ENCODE data around the gene BAZ2A.

BAZ2A gene

DNA sequence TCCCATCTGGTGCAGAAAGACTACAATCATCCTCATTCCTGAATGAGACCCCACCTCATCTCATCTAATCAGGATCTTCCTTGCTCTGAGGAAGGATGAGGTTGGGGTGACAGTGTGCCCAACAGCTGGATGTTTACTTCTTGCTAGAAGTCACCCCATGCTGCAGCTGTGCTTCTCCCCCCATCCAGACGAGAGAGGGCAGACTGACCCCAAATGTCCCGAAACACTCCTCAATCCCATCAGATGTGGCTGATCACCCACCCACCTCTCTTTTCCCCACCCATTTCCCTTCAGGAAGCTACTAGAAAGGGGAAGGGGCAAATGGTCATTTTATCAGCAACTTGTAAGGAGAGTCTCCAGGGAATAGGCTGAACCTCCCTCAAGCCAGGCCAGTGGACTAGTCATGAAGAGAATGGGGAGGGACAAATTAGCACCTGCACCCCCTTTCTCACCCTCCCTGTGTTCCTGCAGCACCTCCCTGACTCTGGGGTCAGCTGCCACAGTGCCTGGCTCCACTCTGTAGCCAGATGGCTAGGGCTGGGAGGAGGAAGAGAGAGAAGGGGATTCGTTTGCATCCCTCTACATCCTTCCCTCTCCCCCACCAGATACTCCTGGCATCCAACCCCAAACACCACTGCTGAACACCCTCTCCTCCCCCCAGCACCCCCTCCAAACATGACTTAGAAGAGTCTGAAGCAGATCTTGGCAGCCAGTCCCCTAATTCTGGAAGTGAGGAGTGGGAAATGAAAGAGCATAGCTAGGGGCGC lies 2.8 kb upstream of the BAZ2A start:
- peaks cover 13 to 75% (median 38%) of the 10 kb centered on the region in 11 experiments; a peak in 20 of 22 replicates for H4K20me1 ChIP-seq
- peak overlapping the region; percentile 25 to 95 (median 86); a peak in 19 of 20 replicates for H3K4me3 ChIP-seq
- H3K27me3 ChIP-seq: no peaks in the 10 kb centered on the region
- peaks cover 56 to 80% (median 70%) of the 10 kb centered on the region in 10 experiments for H3K4me1 ChIP-seq
- H3K9ac ChIP-seq: peak overlapping the region; percentile 79 to 90 (median 85); a peak in 21 of 22 replicates
- H3K4me2 ChIP-seq: peak overlapping the region; percentile 94 to 100 (median 98)
- peak overlapping the region; percentile 42 to 93 (median 82); a peak in 19 of 22 replicates for H3K27ac ChIP-seq
- H3K9me3 ChIP-seq (replicated peaks in 1 of 11): no peaks in the 10 kb centered on the region
- H3K36me3 ChIP-seq: peaks cover 6 to 9% (median 8%) of the 10 kb centered on the region in 11 experiments
- TF ChIP-seq Cebpa-rat (IDR thresholded peaks at IDR 0.05): no peak

- peak overlapping the region; percentile 79 to 90 (median 85); a peak in 21 of 22 replicates for H3K9ac ChIP-seq
- H3K4me3 ChIP-seq: peak overlapping the region; percentile 25 to 95 (median 86); a peak in 19 of 20 replicates
- peaks cover 56 to 80% (median 71%) of the 10 kb centered on the region in 10 experiments for H3K4me1 ChIP-seq
- H3K27ac ChIP-seq: peak overlapping the region; percentile 42 to 93 (median 82); a peak in 19 of 22 replicates
- peak overlapping the region; percentile 94 to 100 (median 98) for H3K4me2 ChIP-seq
- H4K20me1 ChIP-seq: peaks cover 17 to 76% (median 38%) of the 10 kb centered on the region in 11 experiments; a peak in 20 of 22 replicates
- H3K9me3 ChIP-seq (replicated peaks in 1 of 11): no peaks in the 10 kb centered on the region
- H3K27me3 ChIP-seq: no peaks in the 10 kb centered on the region
- TF ChIP-seq Cebpa-rat (IDR thresholded peaks at IDR 0.05): no peak
- peaks cover 2 to 10% (median 9%) of the 10 kb centered on the region in 11 experiments; a peak in 19 of 22 replicates for H3K36me3 ChIP-seq
These were observed 1.9 kb upstream of the BAZ2A start for GRCh38 chr12:56631790-56632700.

- peak overlapping the region; percentile 86 to 99 (median 89) for H3K4me2 ChIP-seq
- peak overlapping the region; percentile 97 to 100 (median 98) for H3K9ac ChIP-seq
- H3K4me3 ChIP-seq: peak overlapping the region; percentile 91 to 100 (median 99)
- H3K4me1 ChIP-seq: peaks cover 65 to 73% (median 70%) of the 10 kb centered on the region in 10 experiments
- no peaks in the 10 kb centered on the region for H3K9me3 ChIP-seq (replicated peaks in 1 of 11)
- H3K27me3 ChIP-seq: no peaks in the 10 kb centered on the region
- H3K27ac ChIP-seq: peak overlapping the region; percentile 93 to 100 (median 99)
- no peak for TF ChIP-seq Cebpa-rat (IDR thresholded peaks at IDR 0.05)
- peaks cover 36 to 91% (median 57%) of the 10 kb centered on the region in 11 experiments; a peak in 19 of 22 replicates for H4K20me1 ChIP-seq
- H3K36me3 ChIP-seq: peaks cover 21 to 34% (median 23%) of the 10 kb centered on the region in 11 experiments; a peak in 20 of 22 replicates
These were observed 507 bp downstream of the BAZ2A start for GRCh38 chr12:56629459-56630179.

DNA sequence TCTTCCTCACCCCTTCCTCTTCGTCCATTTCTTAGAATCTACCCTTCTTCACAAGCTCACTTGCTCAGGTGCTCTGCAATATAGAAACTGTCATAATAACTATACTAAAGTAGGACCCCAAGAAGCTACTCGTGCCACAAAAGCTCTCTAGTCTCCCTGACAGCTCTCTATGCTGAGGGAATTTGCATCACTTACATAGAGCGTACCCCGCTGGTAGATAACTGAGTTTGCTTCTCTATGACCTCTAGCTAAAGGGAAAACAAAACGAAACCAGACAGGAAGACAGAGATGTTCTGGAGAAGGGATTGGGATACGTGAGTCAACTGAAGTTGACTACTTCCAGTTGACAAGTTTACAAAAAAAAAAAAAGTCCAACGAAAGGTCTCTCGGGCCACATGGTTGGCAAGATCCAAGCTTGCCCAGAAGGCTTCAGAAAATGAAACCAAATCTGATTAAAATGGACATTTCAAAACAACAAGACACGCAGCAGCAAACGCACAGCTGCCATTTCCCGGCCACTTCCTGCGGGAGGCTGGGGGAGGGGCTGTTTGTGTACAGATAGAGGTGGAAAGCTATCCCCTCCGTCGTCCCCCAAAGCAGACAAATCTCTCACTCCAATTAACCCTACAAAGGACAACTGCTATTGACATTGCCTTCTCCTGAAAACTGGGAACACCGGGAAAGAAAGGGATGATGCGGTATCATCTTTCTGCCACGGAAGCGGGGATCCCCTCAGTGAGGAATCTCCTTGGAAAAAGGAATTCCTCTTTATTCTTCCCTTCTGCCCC lies 1.3 kb downstream of the BAZ2A start:
- Histone ChIP-seq H3K4me1 (peaks cover 61 to 76% (median 64%) of the 10 kb centered on the region in 10 experiments), H3K4me2 (peak overlapping the region; percentile 86 to 99 (median 89)), H3K27ac (peak overlapping the region; percentile 93 to 100 (median 99)), H3K27me3 (no peaks in the 10 kb centered on the region), H4K20me1 (peaks cover 44 to 91% (median 63%) of the 10 kb centered on the region in 11 experiments; a peak in 21 of 22 replicates), H3K9me3 (replicated peaks in 1 of 11) (no peaks in the 10 kb centered on the region), H3K36me3 (peaks cover 23 to 41% (median 30%) of the 10 kb centered on the region in 11 experiments; a peak in 21 of 22 replicates), H3K4me3 (peak overlapping the region; percentile 91 to 100 (median 99)), H3K9ac (peak overlapping the region; percentile 97 to 100 (median 98))
- TF ChIP-seq Cebpa-rat (IDR thresholded peaks at IDR 0.05): peak in 3 of 11 experiments; percentile 19 to 46 (median 32); a peak in 1 of 22 replicates

GRCh38 chr12:56626701-56627100 lies 3.4 kb downstream of the BAZ2A start:
- Histone ChIP-seq H3K36me3 (peaks cover 39 to 63% (median 51%) of the 10 kb centered on the region in 11 experiments), H3K9ac (peak overlapping the region in 2 of 11 experiments; percentile 11 to 34; a peak in 2 of 22 replicates), H3K4me1 (peaks cover 40 to 67% (median 55%) of the 10 kb centered on the region in 10 experiments), H3K4me3 (no peak overlapping the region; a peak in 1 of 20 replicates), H4K20me1 (peaks cover 65 to 91% (median 78%) of the 10 kb centered on the region in 11 experiments), H3K4me2 (peak overlapping the region; percentile 2 to 99 (median 89); a peak in 21 of 22 replicates), H3K27me3 (no peaks in the 10 kb centered on the region), H3K9me3 (replicated peaks in 1 of 11) (no peaks in the 10 kb centered on the region), H3K27ac (peak overlapping the region in 6 of 11 experiments; percentile 17 to 100 (median 99); a peak in 2 of 22 replicates)
- no peak for TF ChIP-seq Cebpa-rat (IDR thresholded peaks at IDR 0.05)

GRCh38 chr12:56622535-56622934 lies 7.6 kb downstream of the BAZ2A start:
- TF ChIP-seq Cebpa-rat (IDR thresholded peaks at IDR 0.05): no peak
- Histone ChIP-seq H3K36me3 (peaks cover 70 to 100% (median 88%) of the 10 kb centered on the region in 11 experiments), H4K20me1 (peaks cover 93 to 100% (median 100%) of the 10 kb centered on the region in 11 experiments), H3K27ac (no peak overlapping the region; a peak in 1 of 22 replicates), H3K4me2 (0 out of 22 replicates have a peak overlapping the region, but pooled peaks of 1 of the 11 experiments have one; percentile 5), H3K27me3 (no peaks in the 10 kb centered on the region), H3K4me1 (peaks cover 14 to 57% (median 41%) of the 10 kb centered on the region in 10 experiments), H3K9ac (no peak overlapping the region), H3K9me3 (replicated peaks in 1 of 11) (no peaks in the 10 kb centered on the region), H3K4me3 (no peak overlapping the region)

GRCh38 chr12:56616925-56617324 lies 13.2 kb downstream of the BAZ2A start:
- Histone ChIP-seq H3K4me1 (peaks cover 0 to 42% (median 31%) of the 10 kb centered on the region in 10 experiments; a peak in 15 of 20 replicates), H3K36me3 (peaks cover 90 to 100% (median 100%) of the 10 kb centered on the region in 11 experiments), H3K4me3 (no peak overlapping the region), H4K20me1 (peaks cover 76 to 99% (median 89%) of the 10 kb centered on the region in 11 experiments), H3K4me2 (peak overlapping the region in 3 of 11 experiments; percentile 18 to 34 (median 26); a peak in 4 of 22 replicates), H3K9ac (peak overlapping the region in 1 of 11 experiments; percentile 53; a peak in 2 of 22 replicates), H3K27me3 (no peaks in the 10 kb centered on the region), H3K9me3 (replicated peaks in 1 of 11) (no peaks in the 10 kb centered on the region), H3K27ac (no peak overlapping the region)
- no peak for TF ChIP-seq Cebpa-rat (IDR thresholded peaks at IDR 0.05)
